ENCODE data around the gene CEPT1.

Gene CEPT1

GRCh38 chr1:111216751-111217150 is 76.7 kb downstream of the CEPT1 start:
- peak; percentile 41; the same call in 1 of the 2 replicates for TF ChIP-seq POLR2A (IDR thresholded peaks at IDR 0.05; ENCODE audit: low read depth, low read length)
- peak; percentile 32; the same call in 1 of the 2 replicates for TF ChIP-seq POLR2AphosphoS5 (IDR thresholded peaks at IDR 0.05; ENCODE audit: low read depth, low read length)
- TF ChIP-seq TAF1 (IDR thresholded peaks at IDR 0.05; ENCODE audit: borderline replicate concordance, low read depth, low read length) = no peak
- FAIRE-seq = no peak
- DNase-seq (ENCODE audit: insufficient read length) = no peak

- FAIRE-seq (peak; percentile 83), DNase-seq (ENCODE audit: insufficient read length) (no peak)
Observed at GRCh38 chr1:111217183-111217910, 77.3 kb downstream of the CEPT1 start.

GRCh38 chr1:111218701-111219556 is 78.9 kb downstream of the CEPT1 start:
- TF ChIP-seq TAF1 (IDR thresholded peaks at IDR 0.05; ENCODE audit: borderline replicate concordance, low read depth, low read length) (no peak), POLR2AphosphoS5 (IDR thresholded peaks at IDR 0.05; ENCODE audit: low read depth, low read length) (no peak), POLR2A (IDR thresholded peaks at IDR 0.05; ENCODE audit: low read depth, low read length) (no peak)
- DNase-seq (ENCODE audit: insufficient read length) (no peak), FAIRE-seq (no peak)

More at GRCh38 chr1:111217183-111217910, 77.3 kb downstream of the CEPT1 start:
- TF ChIP-seq POLR2AphosphoS5 (IDR thresholded peaks at IDR 0.05; ENCODE audit: low read depth, low read length) (no peak), TAF1 (IDR thresholded peaks at IDR 0.05; ENCODE audit: borderline replicate concordance, low read depth, low read length) (no peak), POLR2A (IDR thresholded peaks at IDR 0.05; ENCODE audit: low read depth, low read length) (no peak)

GRCh38 chr1:111219557-111220286 is 79.7 kb downstream of the CEPT1 start:
- peak; percentile 68 for TF ChIP-seq POLR2A (IDR thresholded peaks at IDR 0.05; ENCODE audit: low read depth, low read length)
- TF ChIP-seq TAF1 (IDR thresholded peaks at IDR 0.05; ENCODE audit: borderline replicate concordance, low read depth, low read length) = 0 out of 2 replicates have a peak, but pooled peaks have one; percentile 71
- peak; percentile 62; the same call in 1 of the 2 replicates for TF ChIP-seq POLR2AphosphoS5 (IDR thresholded peaks at IDR 0.05; ENCODE audit: low read depth, low read length)
- DNase-seq (ENCODE audit: insufficient read length) = no peak
- FAIRE-seq = peak; percentile 90

- TF ChIP-seq POLR2AphosphoS5 (IDR thresholded peaks at IDR 0.05; ENCODE audit: low read depth, low read length) (peak; percentile 54), POLR2A (IDR thresholded peaks at IDR 0.05; ENCODE audit: low read depth, low read length) (no peak; the same call in 1 of the 2 replicates), TAF1 (IDR thresholded peaks at IDR 0.05; ENCODE audit: borderline replicate concordance, low read depth, low read length) (no peak)
- peak; percentile 17 for FAIRE-seq
- DNase-seq (ENCODE audit: insufficient read length) = no peak
Observed at GRCh38 chr1:111220302-111220890, 80.4 kb downstream of the CEPT1 start.

GRCh38 chr1:111221276-111221632 is 81.2 kb downstream of the CEPT1 start:
- DNase-seq (ENCODE audit: insufficient read length) = no peak
- FAIRE-seq = no peak

GRCh38 chr1:111221633-111222291 is 81.7 kb downstream of the CEPT1 start:
- no peak for DNase-seq (ENCODE audit: insufficient read length)
- TF ChIP-seq TAF1 (IDR thresholded peaks at IDR 0.05; ENCODE audit: borderline replicate concordance, low read depth, low read length) = peak; percentile 37; the same call in 1 of the 2 replicates
- TF ChIP-seq POLR2AphosphoS5 (IDR thresholded peaks at IDR 0.05; ENCODE audit: low read depth, low read length) = peak; percentile 16; the same call in 1 of the 2 replicates
- TF ChIP-seq POLR2A (IDR thresholded peaks at IDR 0.05; ENCODE audit: low read depth, low read length) = peak; percentile 65; the same call in 1 of the 2 replicates
- peak; percentile 88 for FAIRE-seq

More at GRCh38 chr1:111221276-111221632, 81.2 kb downstream of the CEPT1 start:
- TF ChIP-seq POLR2A (IDR thresholded peaks at IDR 0.05; ENCODE audit: low read depth, low read length) (no peak; the same call in 1 of the 2 replicates), TAF1 (IDR thresholded peaks at IDR 0.05; ENCODE audit: borderline replicate concordance, low read depth, low read length) (no peak), POLR2AphosphoS5 (IDR thresholded peaks at IDR 0.05; ENCODE audit: low read depth, low read length) (no peak)

GRCh38 chr1:111222308-111223125 is 82.5 kb downstream of the CEPT1 start:
- DNase-seq (ENCODE audit: insufficient read length) = peak; percentile 48
- peak; percentile 93 for FAIRE-seq
- TF ChIP-seq TAF1 (IDR thresholded peaks at IDR 0.05; ENCODE audit: borderline replicate concordance, low read depth, low read length) (no peak), POLR2AphosphoS5 (IDR thresholded peaks at IDR 0.05; ENCODE audit: low read depth, low read length) (no peak), POLR2A (IDR thresholded peaks at IDR 0.05; ENCODE audit: low read depth, low read length) (no peak)

- TF ChIP-seq POLR2A (IDR thresholded peaks at IDR 0.05; ENCODE audit: low read depth, low read length) (no peak), TAF1 (IDR thresholded peaks at IDR 0.05; ENCODE audit: borderline replicate concordance, low read depth, low read length) (no peak), POLR2AphosphoS5 (IDR thresholded peaks at IDR 0.05; ENCODE audit: low read depth, low read length) (no peak)
- FAIRE-seq (no peak), DNase-seq (ENCODE audit: insufficient read length) (no peak)
Observed at GRCh38 chr1:111223126-111223685, 83.2 kb downstream of the CEPT1 start.

Data from GM12892 (cell line).